Measurements from ENCODE around the gene IFNAR1. TPM values are rescaled to one million over a fixed set of nuclear protein-coding genes. Genes with fewer than 3 reads are reported as not detected.

IFNAR1 gene
- total RNA-seq, 1 donor from 2014 or later: 8.2 TPM

- DNase-seq (ENCODE audit: low read depth) (no peak), FAIRE-seq (no peak)
- Histone ChIP-seq H3K36me3 (ENCODE audit: control insufficient read depth, insufficient read depth, low read length) (peaks cover 3% of the 10 kb centered on the region), H3K4me3 (ENCODE audit: low read depth, low read length) (no peak overlapping the region), H3K27me3 (ENCODE audit: control insufficient read depth, insufficient read depth, low read length) (no peaks in the 10 kb centered on the region)
- no peak for TF ChIP-seq CTCF (IDR thresholded peaks at IDR 0.05; ENCODE audit: insufficient read depth, low read length, severe bottlenecking)
These were observed 9.4 kb downstream of the IFNAR1 start for GRCh38 chr21:33334191-33334590.

GRCh38 chr21:33334824-33335223, 10.1 kb downstream of the IFNAR1 start:
- DNase-seq (ENCODE audit: low read depth) (no peak), FAIRE-seq (no peak)
- H3K36me3 ChIP-seq (ENCODE audit: control insufficient read depth, insufficient read depth, low read length): peaks cover 3% of the 10 kb centered on the region
- no peak for TF ChIP-seq CTCF (IDR thresholded peaks at IDR 0.05; ENCODE audit: insufficient read depth, low read length, severe bottlenecking)
- no peak overlapping the region for H3K4me3 ChIP-seq (ENCODE audit: low read depth, low read length)
- no peaks in the 10 kb centered on the region for H3K27me3 ChIP-seq (ENCODE audit: control insufficient read depth, insufficient read depth, low read length)

GRCh38 chr21:33339135-33339534, 14.4 kb downstream of the IFNAR1 start:
- no peak for DNase-seq (ENCODE audit: low read depth)
- FAIRE-seq: no peak
- H3K4me3 ChIP-seq (ENCODE audit: low read depth, low read length): no peak overlapping the region

GRCh38 chr21:33339918-33340317, 15.1 kb downstream of the IFNAR1 start:
- H3K36me3 ChIP-seq (ENCODE audit: control insufficient read depth, insufficient read depth, low read length): peaks cover 2% of the 10 kb centered on the region
- H3K27me3 ChIP-seq (ENCODE audit: control insufficient read depth, insufficient read depth, low read length): no peaks in the 10 kb centered on the region
- TF ChIP-seq CTCF (IDR thresholded peaks at IDR 0.05; ENCODE audit: insufficient read depth, low read length, severe bottlenecking): no peak
- H3K4me3 ChIP-seq (ENCODE audit: low read depth, low read length): no peak overlapping the region
- DNase-seq (ENCODE audit: low read depth) (no peak), FAIRE-seq (no peak)

More at GRCh38 chr21:33339135-33339534, 14.4 kb downstream of the IFNAR1 start:
- no peaks in the 10 kb centered on the region for H3K27me3 ChIP-seq (ENCODE audit: control insufficient read depth, insufficient read depth, low read length)
- no peak for TF ChIP-seq CTCF (IDR thresholded peaks at IDR 0.05; ENCODE audit: insufficient read depth, low read length, severe bottlenecking)
- peaks cover 2% of the 10 kb centered on the region for H3K36me3 ChIP-seq (ENCODE audit: control insufficient read depth, insufficient read depth, low read length)

- peaks cover 6% of the 10 kb centered on the region for H3K36me3 ChIP-seq (ENCODE audit: control insufficient read depth, insufficient read depth, low read length)
- no peak for DNase-seq (ENCODE audit: low read depth)
- H3K4me3 ChIP-seq (ENCODE audit: low read depth, low read length): no peak overlapping the region
- no peak for TF ChIP-seq CTCF (IDR thresholded peaks at IDR 0.05; ENCODE audit: insufficient read depth, low read length, severe bottlenecking)
- H3K27me3 ChIP-seq (ENCODE audit: control insufficient read depth, insufficient read depth, low read length): no peaks in the 10 kb centered on the region
- no peak for FAIRE-seq
These were observed 21.0 kb downstream of the IFNAR1 start for GRCh38 chr21:33345751-33346238.

GRCh38 chr21:33348706-33349105, 23.9 kb downstream of the IFNAR1 start:
- no peak for TF ChIP-seq CTCF (IDR thresholded peaks at IDR 0.05; ENCODE audit: insufficient read depth, low read length, severe bottlenecking)
- Histone ChIP-seq H3K36me3 (ENCODE audit: control insufficient read depth, insufficient read depth, low read length) (peaks cover 4% of the 10 kb centered on the region), H3K27me3 (ENCODE audit: control insufficient read depth, insufficient read depth, low read length) (no peaks in the 10 kb centered on the region), H3K4me3 (ENCODE audit: low read depth, low read length) (no peak overlapping the region)
- no peak for FAIRE-seq
- no peak for DNase-seq (ENCODE audit: low read depth)

Measured in bronchial epithelial cell (primary cell).